ES-I3 (cell line): ENCODE results near the gene SNCG.

Experiments used
- H3K36me3 ChIP-seq: 2 replicates; pipeline ENCODE4 v1.6.1; 2013; ENCODE audit warnings: mild to moderate bottlenecking, low read length, control low read depth, moderate library complexity; ENCODE audit not compliant: insufficient read depth
- H3K4me1 ChIP-seq: 2 replicates; pipeline ENCODE4 v1.6.1; 2013; ENCODE audit warnings: mild to moderate bottlenecking, control low read depth, low read length; ENCODE audit not compliant: insufficient read depth
- H3K9ac ChIP-seq: 2 replicates; pipeline ENCODE4 v1.6.1; 2013; ENCODE audit warnings: low read depth, mild to moderate bottlenecking, low read length, moderate library complexity
- H3K9me3 ChIP-seq: 2 replicates; pipeline ENCODE4 v1.6.1; 2013; ENCODE audit warnings: mild to moderate bottlenecking, low read length, moderate library complexity; ENCODE audit not compliant: control insufficient read depth, insufficient read depth

The SNCG gene

DNA sequence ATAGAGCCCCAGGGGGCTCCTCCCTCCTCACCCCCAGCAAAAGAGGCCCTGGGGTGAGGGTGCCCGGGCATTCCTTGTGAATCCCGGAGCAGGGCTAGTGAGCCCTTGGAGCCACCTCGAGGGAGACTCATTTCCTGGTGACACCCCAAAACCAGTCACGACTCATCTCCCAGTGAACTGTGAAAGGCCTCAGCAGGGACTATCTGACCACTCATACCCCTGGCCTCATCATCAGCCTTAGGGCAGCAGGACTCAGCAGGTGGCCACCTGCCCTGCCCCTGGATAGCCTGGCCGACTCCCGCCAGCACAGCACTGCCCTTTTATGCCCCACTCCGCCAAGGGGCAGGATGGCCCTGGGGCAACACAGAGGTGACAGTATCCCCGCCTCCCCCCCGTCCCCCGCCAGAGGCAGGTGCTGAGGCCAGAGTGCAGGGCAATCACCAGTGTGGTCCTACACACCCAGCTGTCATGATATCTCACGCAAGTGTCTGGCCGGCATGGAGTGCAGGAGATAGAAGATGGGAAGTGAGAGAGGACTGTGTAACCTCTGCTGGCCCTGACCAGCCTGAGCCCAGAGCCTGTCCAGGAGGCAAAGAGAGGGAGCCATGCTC is 3.2 kb downstream of the SNCG start:
- no peaks in the 10 kb centered on the region for H3K36me3 ChIP-seq
- H3K4me1 ChIP-seq = peaks cover 46% of the 10 kb centered on the region
- no peaks in the 10 kb centered on the region for H3K9me3 ChIP-seq
- H3K9ac ChIP-seq = no peak overlapping the region

DNA sequence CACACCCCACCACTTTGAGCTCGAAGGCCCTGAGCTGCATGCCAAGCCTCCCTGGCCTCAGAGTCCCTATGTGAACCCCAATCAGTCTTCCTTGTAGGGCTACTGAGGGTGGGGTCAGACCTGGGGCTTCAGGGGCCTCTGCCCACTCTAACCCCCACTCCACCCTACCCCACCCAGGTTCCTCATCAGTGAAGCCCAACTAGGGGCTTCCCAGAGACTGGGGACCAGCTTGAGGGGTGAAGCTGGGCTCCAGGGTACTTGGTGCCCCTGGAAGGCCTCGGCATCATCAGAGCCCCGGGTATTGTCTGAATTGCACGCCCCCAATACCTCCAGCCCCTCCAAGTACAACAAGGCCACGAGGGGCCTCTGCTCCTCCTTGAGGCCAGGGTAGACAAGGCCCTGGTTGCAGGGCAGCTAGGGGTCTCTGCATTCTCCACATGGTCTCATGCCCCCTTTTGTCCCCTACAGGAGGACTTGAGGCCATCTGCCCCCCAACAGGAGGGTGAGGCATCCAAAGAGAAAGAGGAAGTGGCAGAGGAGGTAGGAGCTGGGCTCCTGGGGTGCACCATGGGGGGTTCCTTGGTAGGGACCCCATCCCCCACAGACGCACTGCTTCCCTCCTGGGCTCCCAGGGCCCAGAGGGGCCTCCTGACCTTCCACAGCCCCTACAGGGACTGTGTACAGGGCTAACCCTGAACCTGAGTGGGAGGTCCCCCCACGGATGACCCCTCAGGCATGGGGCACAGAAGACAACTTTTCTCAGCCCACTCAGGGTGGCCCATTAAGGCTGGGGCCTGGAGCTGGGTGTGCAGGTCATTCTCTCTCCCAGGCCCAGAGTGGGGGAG is 4.0 kb downstream of the SNCG start:
- H3K9ac ChIP-seq = no peak overlapping the region
- H3K36me3 ChIP-seq = no peaks in the 10 kb centered on the region
- no peaks in the 10 kb centered on the region for H3K9me3 ChIP-seq
- peaks cover 47% of the 10 kb centered on the region for H3K4me1 ChIP-seq

GRCh38 chr10:86962981-86963310 is 4.5 kb downstream of the SNCG start:
- Histone ChIP-seq H3K9ac (no peak overlapping the region), H3K9me3 (no peaks in the 10 kb centered on the region), H3K4me1 (peaks cover 48% of the 10 kb centered on the region), H3K36me3 (no peaks in the 10 kb centered on the region)

GRCh38 chr10:86963341-86963919 is 5.0 kb downstream of the SNCG start:
- no peaks in the 10 kb centered on the region for H3K36me3 ChIP-seq
- no peak overlapping the region for H3K9ac ChIP-seq
- H3K4me1 ChIP-seq = peaks cover 44% of the 10 kb centered on the region

DNA sequence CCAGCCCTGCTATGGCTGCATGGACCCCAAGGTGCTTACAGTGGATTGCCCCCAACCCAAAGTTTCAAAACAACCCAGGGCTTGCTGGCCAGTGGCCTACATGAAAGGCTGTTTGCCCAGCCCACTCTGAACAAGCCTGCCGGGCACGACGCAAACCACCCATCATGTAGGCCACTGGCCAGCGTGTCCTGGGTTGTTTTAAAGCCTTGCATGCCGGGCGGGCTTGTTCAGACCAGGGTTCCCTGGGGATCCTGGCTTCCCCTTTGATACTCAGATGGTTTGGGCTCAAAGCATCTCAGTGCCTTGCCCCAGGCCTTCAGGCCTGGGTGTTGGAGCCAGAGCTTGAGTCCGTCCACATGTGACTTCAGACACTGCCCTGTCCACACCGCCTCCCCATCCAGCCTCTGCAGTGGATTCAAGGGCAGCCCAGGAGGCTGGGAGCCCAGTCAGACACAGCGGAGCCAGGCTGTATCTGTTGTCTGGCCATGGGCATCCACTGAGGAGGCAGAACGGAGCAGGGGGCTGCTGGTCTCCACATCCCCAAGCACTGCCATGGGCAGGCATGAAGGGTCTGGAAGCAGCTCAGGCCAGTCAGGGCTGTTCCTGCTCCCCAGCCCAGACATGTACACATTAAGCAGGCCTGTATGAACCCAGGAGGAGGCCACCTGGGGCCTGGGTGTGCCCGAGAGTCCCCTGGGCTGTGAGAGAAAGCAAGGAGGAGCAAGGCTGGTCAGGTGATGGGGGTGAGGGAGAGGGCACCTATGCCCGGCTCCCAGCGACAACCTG is 5.9 kb downstream of the SNCG start:
- H3K36me3 ChIP-seq = no peaks in the 10 kb centered on the region
- no peak overlapping the region for H3K9ac ChIP-seq
- peaks cover 40% of the 10 kb centered on the region for H3K4me1 ChIP-seq
- no peaks in the 10 kb centered on the region for H3K9me3 ChIP-seq

More at GRCh38 chr10:86963341-86963919, 5.0 kb downstream of the SNCG start:
- H3K9me3 ChIP-seq = no peaks in the 10 kb centered on the region

DNA sequence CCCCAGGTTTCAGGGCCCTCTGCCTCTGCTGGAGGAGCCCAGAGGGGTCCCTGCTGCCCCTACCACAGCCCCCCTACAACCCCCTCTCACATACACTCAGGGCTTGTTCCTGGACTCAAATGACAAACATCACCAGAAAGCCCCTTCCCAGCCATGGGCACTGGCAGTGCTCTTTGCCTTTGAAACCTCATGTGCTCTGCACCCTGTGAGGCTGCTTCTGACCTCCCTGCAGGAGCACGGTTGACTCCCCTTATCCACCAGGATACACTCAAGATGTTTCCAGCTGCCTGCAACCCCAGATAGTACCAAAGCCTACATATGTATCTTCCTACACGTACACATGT is 6.4 kb downstream of the SNCG start:
- Histone ChIP-seq H3K9me3 (no peaks in the 10 kb centered on the region), H3K36me3 (no peaks in the 10 kb centered on the region), H3K9ac (no peak overlapping the region), H3K4me1 (peaks cover 39% of the 10 kb centered on the region)

GRCh38 chr10:86965986-86966654 is 7.7 kb downstream of the SNCG start:
- H3K4me1 ChIP-seq = peaks cover 29% of the 10 kb centered on the region
- H3K9ac ChIP-seq = no peak overlapping the region; the same call in 1 of the 2 replicates
- H3K36me3 ChIP-seq = no peaks in the 10 kb centered on the region
- H3K9me3 ChIP-seq = no peaks in the 10 kb centered on the region

GRCh38 chr10:86967481-86967941 is 9.1 kb downstream of the SNCG start:
- Histone ChIP-seq H3K4me1 (peaks cover 29% of the 10 kb centered on the region), H3K9me3 (no peaks in the 10 kb centered on the region), H3K36me3 (no peaks in the 10 kb centered on the region), H3K9ac (no peak overlapping the region)

GRCh38 chr10:86968271-86968993 is 10.0 kb downstream of the SNCG start, which contains the start of gene ADIRF:
TSS of gene ADIRF (plus strand) at chr10:86968482. CDS start at chr10:86968545, 63 bp downstream.
- no peaks in the 10 kb centered on the region for H3K9me3 ChIP-seq
- peak within 1 kb of the TSS; percentile 77; the same call in 1 of the 2 replicates for H3K9ac ChIP-seq
- H3K4me1 ChIP-seq = peaks cover 35% of the 10 kb centered on the region
- H3K36me3 ChIP-seq = no peaks in the 10 kb centered on the region

DNA sequence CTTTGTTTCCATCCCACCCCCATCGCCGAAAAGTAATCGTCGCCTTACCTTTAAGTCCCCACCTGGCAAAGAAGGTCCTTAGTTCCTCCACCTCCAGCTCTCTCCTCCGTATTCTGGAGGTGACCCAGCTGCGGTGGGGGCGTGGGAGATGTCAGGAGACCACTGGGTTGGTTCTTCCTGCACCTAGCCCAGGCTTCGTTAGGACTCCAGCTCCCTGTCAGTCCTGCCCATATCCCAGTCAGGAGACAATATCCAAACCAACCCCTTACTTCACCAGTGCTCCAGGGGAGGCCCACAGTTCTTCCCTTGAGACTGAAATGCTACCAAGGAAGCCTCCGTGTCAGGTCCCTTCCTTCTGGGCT is 10.6 kb downstream of the SNCG start:
- H3K4me1 ChIP-seq = peaks cover 35% of the 10 kb centered on the region
- H3K36me3 ChIP-seq = no peaks in the 10 kb centered on the region
- peak overlapping the region; percentile 77; the same call in 1 of the 2 replicates for H3K9ac ChIP-seq

GRCh38 chr10:86969421-86970041 is 11.1 kb downstream of the SNCG start:
- Histone ChIP-seq H3K9me3 (no peaks in the 10 kb centered on the region), H3K9ac (peak overlapping the region; percentile 77; the same call in 1 of the 2 replicates), H3K36me3 (no peaks in the 10 kb centered on the region), H3K4me1 (peaks cover 35% of the 10 kb centered on the region)

More for the DNA sequence above, 10.6 kb downstream of the SNCG start:
- no peaks in the 10 kb centered on the region for H3K9me3 ChIP-seq

GRCh38 chr10:86970162-86970981 is 12.0 kb downstream of the SNCG start:
- peaks cover 35% of the 10 kb centered on the region for H3K4me1 ChIP-seq
- H3K9ac ChIP-seq = peak overlapping the region; percentile 77
- H3K9me3 ChIP-seq = no peaks in the 10 kb centered on the region
- H3K36me3 ChIP-seq = no peaks in the 10 kb centered on the region

GRCh38 chr10:86970982-86971231 is 12.5 kb downstream of the SNCG start:
- H3K36me3 ChIP-seq = no peaks in the 10 kb centered on the region
- H3K9me3 ChIP-seq = no peaks in the 10 kb centered on the region
- peak overlapping the region; percentile 77 for H3K9ac ChIP-seq
- H3K4me1 ChIP-seq = peaks cover 31% of the 10 kb centered on the region
